Measurements from ENCODE around the gene MRPL1. TPM values are rescaled to one million over a fixed set of nuclear protein-coding genes. Genes with fewer than 3 reads are reported as not detected.

Gene MRPL1
- polyA plus RNA-seq, 1 experiment: 8.3 TPM

DNA sequence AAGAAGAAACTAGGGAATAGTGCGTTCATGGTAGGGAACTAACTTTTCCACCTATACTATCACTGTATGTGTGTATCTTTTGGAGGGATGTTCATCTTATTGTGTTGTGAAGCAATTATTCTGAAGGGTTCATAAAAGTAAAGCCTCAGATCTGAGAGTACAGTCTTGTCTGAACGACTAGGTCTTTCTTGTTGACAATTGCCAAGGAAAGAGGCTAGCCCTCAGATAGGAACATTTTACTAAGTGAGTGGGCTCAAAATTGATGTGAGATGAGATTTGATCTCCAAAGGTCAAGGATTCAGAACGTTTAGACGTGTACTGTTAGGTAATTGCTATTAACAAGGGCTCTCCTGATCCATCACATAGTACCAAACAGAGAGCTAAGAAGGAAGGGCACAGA is 28.2 kb upstream of the MRPL1 start:
- TF ChIP-seq, protein P1, sequence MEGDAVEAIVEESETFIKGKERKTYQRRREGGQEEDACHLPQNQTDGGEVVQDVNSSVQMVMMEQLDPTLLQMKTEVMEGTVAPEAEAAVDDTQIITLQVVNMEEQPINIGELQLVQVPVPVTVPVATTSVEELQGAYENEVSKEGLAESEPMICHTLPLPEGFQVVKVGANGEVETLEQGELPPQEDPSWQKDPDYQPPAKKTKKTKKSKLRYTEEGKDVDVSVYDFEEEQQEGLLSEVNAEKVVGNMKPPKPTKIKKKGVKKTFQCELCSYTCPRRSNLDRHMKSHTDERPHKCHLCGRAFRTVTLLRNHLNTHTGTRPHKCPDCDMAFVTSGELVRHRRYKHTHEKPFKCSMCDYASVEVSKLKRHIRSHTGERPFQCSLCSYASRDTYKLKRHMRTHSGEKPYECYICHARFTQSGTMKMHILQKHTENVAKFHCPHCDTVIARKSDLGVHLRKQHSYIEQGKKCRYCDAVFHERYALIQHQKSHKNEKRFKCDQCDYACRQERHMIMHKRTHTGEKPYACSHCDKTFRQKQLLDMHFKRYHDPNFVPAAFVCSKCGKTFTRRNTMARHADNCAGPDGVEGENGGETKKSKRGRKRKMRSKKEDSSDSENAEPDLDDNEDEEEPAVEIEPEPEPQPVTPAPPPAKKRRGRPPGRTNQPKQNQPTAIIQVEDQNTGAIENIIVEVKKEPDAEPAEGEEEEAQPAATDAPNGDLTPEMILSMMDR (IDR thresholded peaks at IDR 0.05; ENCODE audit: insufficient read depth, low read depth, low read length): no peak
- Histone ChIP-seq H3K27me3 (ENCODE audit: control insufficient read depth, insufficient read depth, low read length) (no peaks in the 10 kb centered on the region), H3K4me3 (ENCODE audit: low read depth, low read length) (no peak overlapping the region), H3K36me3 (ENCODE audit: control insufficient read depth, insufficient read depth, low read length) (no peaks in the 10 kb centered on the region)
- CTCF ChIA-PET: no interaction called here
- POLR2A ChIA-PET: no interaction called here
- DNase-seq (ENCODE audit: low read depth): no peak

DNA sequence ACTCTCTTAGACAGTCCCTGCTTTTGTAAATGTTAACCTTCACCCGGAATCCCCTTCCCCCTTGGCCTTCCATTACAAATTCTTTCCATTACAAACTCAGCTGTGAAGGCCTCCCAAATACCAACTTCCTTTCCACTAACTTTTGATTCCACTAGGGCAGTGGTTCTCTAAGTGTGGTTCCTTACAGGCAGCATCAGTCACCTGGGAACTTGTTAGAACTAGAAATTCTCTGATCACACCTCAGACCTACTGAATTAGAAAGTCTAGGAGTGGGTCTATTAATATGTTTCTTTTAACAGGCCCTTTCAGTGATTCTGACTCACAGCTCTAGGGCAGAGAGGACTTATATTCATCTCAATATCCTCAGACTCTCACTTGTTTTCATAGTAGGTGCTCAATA is 19.0 kb upstream of the MRPL1 start:
- Histone ChIP-seq H3K36me3 (ENCODE audit: control insufficient read depth, insufficient read depth, low read length) (no peaks in the 10 kb centered on the region), H3K4me3 (ENCODE audit: low read depth, low read length) (no peak overlapping the region), H3K27me3 (ENCODE audit: control insufficient read depth, insufficient read depth, low read length) (peaks cover 5% of the 10 kb centered on the region; the same call in 1 of the 2 replicates)
- ChIA-PET POLR2A (no interaction called here), CTCF (interaction anchor here (1.0 kb wide), 1 partner anchor 11 kb away, joined by 3 read pairs; no protein-coding TSS in a partner anchor)
- TF ChIP-seq, protein P1 (IDR thresholded peaks at IDR 0.05; ENCODE audit: insufficient read depth, low read depth, low read length): no peak
- no peak for DNase-seq (ENCODE audit: low read depth)

DNA sequence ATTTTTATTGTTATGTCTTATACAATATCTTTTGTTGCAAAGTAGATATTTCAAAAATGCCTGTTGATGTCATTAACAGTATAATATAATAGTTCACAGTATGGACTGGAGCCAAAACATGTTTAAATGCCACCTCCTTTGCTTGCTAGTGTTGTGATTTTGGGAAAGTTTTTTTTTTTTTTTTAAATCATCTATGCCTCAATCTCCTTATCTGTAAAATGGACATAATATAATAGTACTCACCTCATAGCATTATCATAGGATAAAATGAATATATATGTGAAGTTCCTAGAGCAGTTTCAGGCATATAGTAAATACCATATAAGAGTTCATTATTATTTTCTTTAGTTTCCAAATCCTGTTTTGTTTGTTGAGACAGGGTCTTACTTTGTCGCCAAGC is 18.3 kb upstream of the MRPL1 start:
- DNase-seq (ENCODE audit: low read depth): no peak
- CTCF ChIA-PET: interaction anchor here (0.8 kb wide), 1 partner anchor 12 kb away, joined by 3 read pairs; no protein-coding TSS in a partner anchor
- Histone ChIP-seq H3K36me3 (ENCODE audit: control insufficient read depth, insufficient read depth, low read length) (no peaks in the 10 kb centered on the region), H3K27me3 (ENCODE audit: control insufficient read depth, insufficient read depth, low read length) (peaks cover 5% of the 10 kb centered on the region; the same call in 1 of the 2 replicates), H3K4me3 (ENCODE audit: low read depth, low read length) (no peak overlapping the region)
- POLR2A ChIA-PET: no interaction called here
- TF ChIP-seq, protein P1 (IDR thresholded peaks at IDR 0.05; ENCODE audit: insufficient read depth, low read depth, low read length): no peak

- Histone ChIP-seq H3K4me3 (ENCODE audit: low read depth, low read length) (no peak overlapping the region), H3K36me3 (ENCODE audit: control insufficient read depth, insufficient read depth, low read length) (no peaks in the 10 kb centered on the region), H3K27me3 (ENCODE audit: control insufficient read depth, insufficient read depth, low read length) (peaks cover 5% of the 10 kb centered on the region; the same call in 1 of the 2 replicates)
- POLR2A ChIA-PET: no interaction called here
- CTCF ChIA-PET: no interaction called here
- TF ChIP-seq, protein P1 (IDR thresholded peaks at IDR 0.05; ENCODE audit: insufficient read depth, low read depth, low read length): no peak
- no peak for DNase-seq (ENCODE audit: low read depth)
Measured at GRCh38 chr4:77845400-77845799, 17.2 kb upstream of the MRPL1 start.

DNA sequence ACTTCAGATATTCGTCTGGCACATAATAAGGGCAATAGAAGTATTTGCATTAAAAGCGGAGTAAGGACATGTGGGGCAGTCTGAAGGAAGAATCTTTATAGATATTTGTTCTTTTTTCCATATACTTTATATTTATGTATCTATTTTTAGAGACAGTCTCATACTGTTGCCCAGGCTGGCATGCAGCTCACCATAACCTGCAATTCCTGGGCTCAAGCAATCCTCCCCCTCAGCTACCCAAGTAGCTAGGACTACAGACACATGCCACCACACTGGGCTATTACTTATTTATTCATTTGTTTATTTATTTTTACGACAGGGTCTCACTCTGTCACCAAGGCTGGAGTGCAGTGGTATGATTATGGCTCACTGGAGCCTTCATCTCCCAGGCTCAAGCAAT is 16.7 kb upstream of the MRPL1 start:
- no peak overlapping the region for H3K4me3 ChIP-seq (ENCODE audit: low read depth, low read length)
- H3K36me3 ChIP-seq (ENCODE audit: control insufficient read depth, insufficient read depth, low read length): no peaks in the 10 kb centered on the region
- TF ChIP-seq, protein P1 (IDR thresholded peaks at IDR 0.05; ENCODE audit: insufficient read depth, low read depth, low read length): no peak
- POLR2A ChIA-PET: no interaction called here
- DNase-seq (ENCODE audit: low read depth): no peak
- CTCF ChIA-PET: no interaction called here
- H3K27me3 ChIP-seq (ENCODE audit: control insufficient read depth, insufficient read depth, low read length): peaks cover 5% of the 10 kb centered on the region; the same call in 1 of the 2 replicates
